Ammon's horn (tissue), 1 donor: ENCODE data around the gene LAMB3.

Experiments
- DNase-seq: peaks from one replicate; pipeline ENCODE4 v3.0.0-alpha.2; 2016; ENCODE audit warnings: low spot score

The LAMB3 gene

DNA sequence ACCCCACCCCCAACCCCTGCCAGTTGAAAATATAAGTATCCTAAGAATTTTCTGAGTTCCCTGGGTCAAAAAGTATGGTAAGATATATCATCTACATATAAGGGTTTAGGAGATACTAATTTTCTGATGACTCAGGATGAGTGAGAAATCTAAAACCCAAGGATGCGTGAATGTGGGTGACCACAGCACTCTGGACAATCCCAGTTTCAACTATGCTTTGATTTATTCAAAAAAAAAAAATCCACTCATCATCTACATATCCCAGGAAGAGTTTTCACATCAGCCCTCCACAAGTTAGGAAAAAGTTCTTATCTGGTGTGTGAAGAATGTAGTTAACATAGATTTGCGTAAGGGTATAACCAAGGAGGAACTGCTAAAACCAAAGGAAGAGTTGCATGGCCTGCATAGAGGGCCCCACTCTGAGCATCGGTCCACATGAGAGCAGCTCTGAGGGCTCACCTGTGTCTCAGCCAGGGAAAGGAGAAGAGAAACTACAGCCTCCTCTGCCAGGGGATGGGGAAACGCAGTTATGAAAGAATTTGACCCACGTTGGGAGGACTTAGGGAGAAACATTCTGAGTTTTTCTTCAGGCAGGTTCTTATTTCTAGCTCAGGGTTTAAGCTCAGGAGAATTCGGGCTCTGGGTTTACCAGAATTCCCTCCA lies 18.8 kb downstream of the LAMB3 start:
- no peak for DNase-seq

DNA sequence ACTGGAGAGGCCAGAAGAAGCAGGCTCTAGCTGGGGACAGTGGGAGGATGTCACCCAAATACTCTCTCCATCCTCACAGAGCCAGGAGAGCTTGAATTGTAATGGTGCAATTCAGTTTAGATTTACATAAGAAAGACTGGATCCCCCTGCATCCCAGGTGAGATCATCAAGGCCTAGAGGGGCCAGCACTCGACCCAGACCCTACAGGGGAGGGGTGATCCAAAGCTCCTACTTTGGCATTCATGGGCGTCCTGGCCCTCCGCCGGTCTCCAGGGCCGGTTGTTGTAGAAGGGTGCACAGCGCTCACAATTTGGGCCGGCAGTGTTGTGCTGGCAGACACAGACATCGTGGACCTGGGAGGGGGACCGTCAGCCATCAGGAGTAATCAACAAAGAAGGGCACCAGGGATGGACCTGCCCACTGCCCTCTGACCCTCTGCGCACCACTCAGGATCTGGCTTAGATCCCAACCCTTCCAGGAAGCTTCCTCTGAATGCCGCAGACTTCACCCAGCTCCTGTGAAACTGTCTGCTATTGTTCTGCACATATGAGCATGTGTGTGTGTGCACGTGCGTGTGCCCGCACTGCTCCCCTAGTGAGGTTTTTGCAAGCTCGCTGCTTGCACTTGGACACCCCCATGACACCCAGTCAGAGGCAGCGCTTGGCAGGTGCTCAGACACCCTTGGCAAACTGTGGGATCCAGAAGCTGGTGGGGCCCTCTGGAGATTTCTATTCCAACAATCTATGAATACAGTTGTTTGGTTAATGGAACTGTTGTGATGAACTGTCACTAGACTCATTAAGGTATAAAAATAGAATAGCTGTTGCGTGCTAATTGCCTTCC lies 21.6 kb downstream of the LAMB3 start:
- DNase-seq, result no peak

DNA sequence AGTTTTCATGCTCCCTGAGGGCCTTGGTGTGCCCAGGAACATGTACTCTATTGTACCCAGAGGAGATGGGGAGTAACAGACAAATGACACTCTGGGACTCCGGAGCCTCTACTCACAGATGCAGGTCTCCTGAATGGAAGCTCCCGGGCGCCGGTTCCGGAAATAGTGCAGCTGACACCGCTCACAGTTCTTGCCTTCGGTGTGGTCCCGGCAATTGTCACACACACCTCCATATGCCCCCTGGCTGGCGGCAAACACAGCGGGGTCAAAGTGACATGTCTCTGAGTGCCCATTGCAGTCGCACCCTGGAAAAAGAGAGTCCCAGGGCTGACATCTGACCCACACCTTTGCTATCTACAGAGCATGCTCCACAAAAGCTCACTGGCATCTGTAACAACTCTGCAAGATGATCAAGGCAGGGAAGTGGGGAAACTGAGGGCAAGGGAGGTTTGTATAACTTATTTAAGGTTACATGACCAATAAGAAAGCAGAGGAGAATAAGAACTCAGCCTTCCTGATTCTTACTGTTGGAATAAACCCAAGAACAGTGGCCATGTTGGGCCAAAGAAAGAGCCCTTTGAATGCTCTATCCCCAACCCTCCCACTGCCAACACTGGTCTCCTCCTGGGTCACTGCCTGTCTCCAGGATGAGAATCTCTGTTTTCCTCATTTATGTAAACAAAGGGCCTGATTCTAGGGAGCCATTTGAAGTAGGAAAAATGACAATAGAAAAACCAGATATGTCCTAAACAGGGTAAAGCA lies 22.4 kb downstream of the LAMB3 start:
- DNase-seq, result peak; percentile 67

DNA sequence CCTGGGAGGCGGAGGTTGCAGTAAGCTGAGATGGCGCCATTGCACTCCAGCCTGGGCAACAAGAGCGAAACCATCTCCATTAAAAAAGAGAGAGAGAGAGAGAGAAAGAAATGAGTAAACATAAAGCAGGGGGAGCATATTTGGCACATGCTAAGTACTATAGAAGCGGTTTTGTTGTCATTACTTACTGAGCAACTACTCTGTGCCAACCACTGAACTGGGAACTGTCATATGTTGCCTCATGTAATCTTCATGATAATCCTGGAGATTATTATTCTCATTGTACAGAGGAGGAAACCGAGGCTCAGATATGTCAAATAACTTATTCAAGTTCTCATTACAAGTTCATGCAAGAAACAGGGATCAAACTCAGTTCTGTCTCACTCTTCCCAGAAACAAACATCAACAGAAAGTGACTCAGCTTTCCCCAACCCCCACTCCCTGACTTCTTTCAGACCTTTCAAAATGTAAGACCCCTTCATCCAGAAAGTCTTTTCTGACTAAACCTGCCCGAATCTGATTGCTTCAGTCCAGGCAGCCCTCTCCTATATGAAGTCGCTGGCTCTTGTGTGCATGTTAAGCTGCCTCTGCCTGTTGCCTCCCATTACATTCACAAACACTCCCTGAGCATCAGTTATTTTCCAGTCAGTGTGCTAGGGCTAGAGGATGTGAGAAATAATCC lies 23.5 kb downstream of the LAMB3 start:
- DNase-seq, result no peak

DNA sequence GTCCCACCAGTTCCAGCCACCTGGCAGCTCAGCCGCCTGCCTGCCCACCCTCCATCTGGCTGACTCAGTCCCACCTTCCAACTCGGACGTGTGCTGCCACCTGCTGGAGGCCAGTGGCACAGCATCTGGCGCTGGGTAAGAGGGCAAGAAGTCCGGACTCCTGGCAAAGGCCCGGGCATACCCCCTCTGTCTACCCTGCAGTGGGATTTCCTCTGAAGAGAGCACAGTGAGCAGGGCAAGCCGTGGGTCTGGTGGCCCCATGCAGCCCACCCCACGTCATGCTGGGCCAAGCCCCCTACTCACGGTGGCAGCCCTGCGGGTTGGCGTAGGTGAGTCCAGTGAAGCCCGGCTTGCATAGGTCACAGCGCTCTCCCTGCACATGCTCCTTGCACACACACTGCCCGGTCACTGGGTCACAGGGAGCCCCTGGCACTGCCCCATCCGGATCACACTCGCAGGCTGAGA lies 24.5 kb downstream of the LAMB3 start:
- DNase-seq, result peak; percentile 89

DNA sequence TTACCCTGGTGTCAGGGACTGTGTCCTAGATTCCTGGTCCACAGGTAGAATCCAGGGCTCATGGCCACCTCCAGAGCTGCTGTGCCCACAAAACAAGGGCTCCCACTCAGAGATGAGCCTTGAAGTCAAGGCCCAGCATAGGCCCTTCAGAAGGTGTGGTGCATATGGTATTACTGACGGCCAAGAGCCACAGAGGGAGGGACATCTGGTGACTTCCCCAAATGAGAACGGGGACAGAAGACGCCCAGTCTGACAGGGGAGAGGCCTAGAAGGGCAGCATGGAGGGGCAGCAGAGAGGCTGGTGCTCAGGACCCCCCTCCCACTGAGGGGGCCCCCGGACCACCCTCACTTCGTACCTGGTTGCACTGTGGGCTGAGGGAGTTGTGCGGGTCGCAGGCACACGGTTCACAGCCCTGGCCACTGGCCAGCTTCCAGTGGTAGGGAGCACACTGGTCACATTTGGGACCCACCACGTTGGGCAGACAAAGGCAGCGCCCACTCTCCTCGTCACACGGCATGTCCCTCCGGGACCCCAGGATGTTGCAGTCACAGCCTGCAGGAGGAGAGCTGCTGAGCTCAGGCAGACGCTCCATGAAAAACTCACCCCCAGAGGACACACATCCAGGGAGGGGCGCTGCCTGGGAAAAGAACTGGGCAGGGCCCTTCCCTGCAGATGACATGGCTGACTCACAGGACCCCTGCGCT lies 25.0 kb downstream of the LAMB3 start:
- no peak for DNase-seq

DNA sequence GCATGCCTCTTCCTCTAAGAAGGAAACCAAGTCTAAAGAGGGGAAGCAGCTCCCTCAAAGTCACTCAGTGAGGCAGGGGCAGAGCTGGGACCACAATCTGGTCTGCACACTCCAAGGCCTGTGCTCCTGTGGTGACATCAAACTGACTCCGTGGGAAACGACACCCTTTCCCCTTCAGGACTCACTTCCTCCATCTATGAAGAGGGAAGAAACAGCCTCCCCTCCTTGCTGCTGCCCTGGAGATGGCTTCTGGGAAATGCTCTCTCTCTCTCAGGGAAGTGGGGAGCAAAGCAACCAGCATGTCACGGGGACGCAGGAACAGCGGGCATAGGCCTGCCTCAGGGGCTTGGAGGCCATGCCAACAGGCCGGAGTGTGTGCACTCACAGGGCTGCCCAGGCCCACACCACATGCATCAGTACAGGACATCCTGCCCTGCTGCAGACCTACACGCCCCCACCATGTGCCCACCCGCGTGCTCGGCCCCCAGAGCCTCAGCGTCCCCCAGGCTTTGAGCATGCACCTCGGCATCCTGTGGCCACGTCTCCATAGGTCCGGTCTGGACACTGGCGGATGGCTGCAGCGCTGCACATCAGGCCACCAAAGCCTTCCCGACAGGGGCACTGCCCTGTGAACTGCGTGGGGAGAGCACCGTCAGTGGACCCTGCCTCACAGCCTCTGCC lies 25.7 kb downstream of the LAMB3 start:
- DNase-seq, result no peak

DNA sequence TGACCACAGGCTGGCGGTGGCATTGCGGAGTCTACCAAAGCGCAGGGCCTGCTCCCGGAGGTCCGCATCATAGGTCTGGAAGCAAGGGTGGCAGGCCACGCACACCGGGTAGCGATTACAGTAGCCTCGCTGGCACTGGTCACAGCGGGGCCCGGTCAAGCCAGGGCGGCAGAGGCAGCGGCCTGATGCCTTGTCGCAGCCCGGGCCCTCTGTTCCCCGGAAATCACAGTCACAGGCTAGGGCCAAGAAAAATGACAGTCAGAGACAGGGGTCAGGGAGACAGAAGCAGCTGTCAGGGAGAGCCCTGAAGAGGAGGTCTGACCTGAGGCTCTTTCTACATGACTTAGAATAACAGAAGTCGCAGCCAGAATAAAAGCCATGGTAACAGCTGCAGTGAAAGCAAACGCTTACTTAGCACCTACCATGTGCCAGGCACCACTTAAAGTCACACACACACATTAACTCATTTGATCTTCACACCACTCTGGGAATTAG lies 26.4 kb downstream of the LAMB3 start:
- DNase-seq, result peak; percentile 49

DNA sequence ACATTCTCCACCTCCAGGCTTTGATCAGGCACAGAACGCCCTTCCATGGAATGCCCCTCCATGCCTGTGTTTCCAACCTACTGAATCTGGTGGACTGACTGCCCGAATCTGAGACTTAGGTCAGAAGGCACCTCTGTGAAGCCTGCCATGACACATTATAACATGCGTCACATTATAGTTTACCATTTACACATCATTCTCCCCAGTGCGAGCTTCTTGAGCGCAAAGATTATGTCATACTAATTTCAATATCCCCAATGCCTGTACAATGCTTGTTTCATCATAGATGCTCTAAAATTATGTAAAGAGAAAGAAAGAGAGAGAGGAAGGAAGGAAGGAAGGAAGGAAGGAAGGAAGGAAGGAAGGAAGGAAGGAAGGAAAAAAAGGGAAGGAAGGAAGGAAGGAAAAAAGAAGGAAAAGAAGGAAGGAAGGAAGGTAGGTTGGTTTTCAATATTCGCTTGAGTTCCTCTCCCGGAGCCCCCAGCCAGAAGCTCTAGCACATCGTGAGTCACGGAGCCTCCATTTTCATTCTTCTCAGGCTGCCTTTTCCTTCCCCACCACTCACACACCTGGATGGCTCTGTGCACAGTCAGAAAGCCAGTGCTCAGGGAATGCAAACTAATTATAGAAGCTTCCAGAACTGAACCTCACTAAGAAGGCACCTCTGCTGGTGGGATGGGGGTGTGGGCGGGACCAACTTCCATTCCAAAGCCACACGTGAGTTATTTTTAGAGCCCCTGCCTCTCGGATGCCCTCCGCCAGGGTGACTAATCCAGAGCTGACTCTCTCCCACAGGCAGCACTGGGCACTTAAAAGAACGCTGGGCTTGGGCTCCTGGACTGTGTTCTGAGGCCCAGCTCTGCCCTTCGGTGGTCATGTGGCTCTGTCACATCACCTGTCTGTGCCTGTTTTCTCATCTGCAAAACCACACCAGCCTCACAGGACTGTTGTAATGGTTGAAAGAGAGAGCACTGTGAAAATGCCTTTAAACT lies 27.4 kb downstream of the LAMB3 start:
- DNase-seq, result no peak

DNA sequence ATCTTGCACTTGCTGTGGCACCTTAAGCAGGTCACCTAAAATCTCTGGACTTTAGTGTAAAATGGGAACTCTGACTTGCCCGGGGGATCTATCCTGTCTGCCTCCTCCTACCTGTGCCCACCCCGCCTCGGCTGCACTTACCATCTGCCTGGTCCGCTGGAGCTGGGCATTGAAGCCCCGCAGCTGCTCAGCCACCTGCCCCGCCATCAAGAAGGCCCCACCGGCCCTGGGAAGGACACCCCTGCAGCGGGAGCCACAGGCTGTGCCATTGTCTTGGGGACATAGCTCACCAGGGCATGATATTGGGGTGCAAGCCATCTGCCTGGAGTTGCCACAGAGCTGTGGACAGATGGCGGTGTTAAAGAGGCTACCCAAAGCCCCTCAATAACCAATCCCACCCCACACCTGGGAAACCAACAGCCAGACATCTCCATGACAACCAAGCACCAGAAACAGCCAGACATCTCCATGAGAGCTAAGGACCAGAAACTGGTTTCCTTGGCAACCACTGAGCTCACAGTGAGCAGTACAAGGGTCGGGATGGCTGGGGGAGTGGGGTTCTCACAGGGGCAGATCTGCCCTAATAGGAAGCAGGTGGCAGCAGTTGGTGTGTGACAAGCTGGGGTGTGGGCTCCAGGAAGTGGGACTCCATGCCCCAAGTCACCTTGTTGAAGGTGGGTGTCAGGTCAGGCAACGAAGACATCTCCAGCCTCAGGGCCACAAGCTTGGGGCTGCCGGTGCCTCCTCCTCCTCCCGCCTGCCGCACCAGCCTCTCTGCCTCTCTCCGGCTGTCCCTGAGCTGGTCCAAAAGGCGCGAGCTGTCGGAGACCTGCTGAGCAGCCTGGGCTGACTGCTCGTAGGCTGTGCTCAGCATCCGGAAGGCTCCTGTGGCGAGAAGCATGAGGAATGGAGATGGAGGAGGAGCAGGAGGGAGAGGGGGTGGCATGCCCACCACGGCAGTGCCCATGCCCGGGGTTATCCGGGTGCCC lies 29.1 kb downstream of the LAMB3 start:
- no peak for DNase-seq

DNA sequence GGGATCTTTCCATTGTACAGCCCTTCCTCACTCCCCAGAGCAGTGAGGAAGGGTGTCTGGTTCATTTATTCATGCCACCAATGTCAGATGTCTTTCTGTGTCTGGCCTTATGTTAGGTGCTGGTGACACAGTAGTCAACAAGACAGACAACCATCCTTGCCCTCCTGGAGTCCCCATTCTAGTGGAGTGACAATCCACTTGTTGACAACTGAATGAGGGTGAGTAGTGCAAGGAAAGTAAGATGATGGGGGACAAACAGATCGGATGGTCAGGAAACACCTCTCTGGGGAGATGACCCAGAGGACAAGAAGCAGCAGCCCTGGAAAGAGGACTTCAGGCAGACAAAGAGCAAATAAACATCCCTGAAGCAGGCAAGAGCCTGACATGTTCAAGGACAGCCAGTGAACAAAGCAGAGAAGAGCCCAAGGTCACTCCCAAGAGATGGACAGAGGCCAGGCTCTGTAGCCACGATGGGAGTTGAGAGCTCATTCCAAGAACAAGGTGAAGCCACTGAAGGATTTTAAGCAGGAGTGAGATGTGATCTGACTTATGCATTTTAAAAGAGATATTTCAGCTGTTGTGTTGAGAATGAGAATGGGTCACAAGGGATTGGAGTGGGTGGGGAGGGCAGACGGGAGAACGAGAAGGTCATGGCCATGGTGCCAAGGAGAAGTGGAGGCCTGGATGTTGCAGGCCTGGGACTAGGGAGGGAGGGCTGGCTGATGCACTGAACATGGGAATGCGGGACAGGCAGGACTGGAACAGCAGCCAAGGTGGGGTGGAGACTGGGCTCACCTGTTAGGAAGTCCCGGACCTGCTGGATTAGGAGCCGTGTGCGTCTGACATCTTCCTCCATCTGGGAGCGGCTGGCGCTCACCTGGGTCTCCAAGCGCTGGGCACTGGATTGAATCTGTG lies 30.2 kb downstream of the LAMB3 start:
- no peak for DNase-seq

DNA sequence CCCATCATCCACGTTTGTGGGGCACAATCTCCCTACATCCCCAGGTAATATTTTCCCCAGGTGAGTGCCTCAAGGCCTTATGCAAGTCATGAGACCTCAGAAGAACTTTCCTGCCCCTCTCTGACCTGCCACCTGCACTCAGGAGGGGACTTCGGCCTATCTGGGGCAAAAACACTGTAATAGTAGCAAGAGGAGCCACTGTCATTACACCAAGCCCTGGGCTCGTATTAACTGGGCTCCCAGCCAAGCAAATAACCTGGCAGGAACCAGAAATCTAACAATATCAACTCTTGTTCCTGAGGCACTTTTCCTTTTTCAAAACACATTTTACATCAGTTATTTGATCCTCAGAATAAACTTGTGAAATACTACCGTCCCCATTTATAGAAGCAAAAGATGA lies 30.9 kb downstream of the LAMB3 start:
- no peak for DNase-seq

DNA sequence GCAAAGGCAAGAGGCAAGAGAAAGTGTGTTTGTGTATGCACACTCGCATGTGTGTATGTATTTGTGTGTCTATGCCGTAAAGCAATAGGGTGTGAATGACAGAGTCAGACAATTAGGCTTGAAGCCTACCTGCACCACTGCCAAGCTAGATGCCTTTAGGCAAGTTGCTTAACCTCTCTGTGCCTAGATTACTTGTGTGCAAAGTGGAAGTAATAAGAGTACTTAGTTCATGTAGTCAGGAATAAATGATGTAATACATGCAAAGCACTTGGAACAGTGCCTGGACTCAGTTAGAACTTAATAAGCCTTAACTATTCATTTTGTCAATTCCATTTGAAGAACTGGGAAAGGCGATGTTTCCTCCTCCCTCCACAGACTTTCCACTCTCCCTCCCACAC lies 31.7 kb downstream of the LAMB3 start:
- DNase-seq, result no peak

DNA sequence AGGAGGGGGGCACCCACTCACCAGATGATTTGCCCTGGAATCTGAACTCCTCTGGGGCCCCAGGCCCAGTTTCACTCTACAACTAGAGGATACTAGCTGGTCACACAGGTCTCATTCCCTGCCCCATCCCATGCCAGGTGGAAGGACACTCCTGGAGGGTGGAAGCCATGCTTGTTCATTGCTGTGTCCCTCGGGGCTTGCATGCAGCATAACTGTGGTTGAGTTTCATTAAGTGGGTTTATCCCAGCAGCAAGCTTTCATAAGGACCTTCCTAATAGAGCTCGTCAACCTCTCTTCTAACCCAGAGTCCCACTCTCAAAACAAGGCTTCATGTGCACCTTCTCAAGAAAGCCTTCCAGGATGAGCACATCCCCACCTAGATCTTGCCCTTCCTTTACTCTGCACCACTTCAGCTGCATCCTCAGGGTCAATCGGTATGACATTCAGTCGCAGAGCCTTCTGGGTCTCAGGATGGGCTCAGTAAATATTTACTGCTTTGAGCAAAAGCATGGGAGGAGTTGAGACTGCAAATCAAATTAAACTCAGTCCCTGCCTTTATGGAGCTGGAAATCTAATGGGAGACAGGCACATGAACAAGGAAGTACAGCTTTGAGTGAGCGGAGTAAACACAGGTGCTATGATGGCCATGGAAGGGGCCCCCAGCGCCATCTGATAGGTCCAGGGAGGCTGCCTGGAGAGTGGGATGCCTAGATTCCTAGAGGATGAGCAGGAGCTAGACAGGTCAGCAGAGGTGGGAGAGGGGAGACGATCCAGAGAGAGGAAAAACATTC lies 32.3 kb downstream of the LAMB3 start:
- no peak for DNase-seq

DNA sequence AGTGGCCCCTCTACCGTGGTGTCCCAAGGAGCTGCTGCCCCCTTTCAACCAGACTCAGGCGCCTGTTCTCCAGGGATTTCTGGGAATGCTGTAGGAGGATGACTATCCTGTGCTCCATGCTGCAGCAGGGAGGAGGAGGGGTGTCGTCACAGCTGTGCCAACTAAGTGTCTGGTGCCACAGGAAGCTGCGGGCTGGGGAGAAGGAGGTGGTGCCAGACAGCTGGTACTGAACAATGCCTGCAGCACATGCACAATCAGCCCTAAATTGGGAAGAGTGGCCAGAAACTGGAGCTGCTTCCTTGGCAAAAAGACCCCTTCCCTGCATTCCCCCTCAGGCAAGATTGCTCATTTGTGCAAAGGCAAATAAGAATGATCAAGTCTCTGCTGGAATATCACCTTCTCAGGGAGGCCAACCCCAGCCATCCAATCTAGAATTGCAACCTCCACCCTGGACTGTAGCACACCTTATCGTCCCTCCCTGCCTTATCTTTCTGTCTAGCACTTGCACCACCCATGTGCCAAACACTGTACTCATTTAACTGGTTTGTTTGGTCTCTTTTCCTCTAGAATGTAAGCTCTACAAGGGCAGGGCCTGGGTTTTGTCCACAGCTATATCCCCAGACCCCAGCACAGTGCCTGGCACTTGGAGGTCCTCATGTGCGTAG lies 33.3 kb downstream of the LAMB3 start:
- DNase-seq, result peak; percentile 92

DNA sequence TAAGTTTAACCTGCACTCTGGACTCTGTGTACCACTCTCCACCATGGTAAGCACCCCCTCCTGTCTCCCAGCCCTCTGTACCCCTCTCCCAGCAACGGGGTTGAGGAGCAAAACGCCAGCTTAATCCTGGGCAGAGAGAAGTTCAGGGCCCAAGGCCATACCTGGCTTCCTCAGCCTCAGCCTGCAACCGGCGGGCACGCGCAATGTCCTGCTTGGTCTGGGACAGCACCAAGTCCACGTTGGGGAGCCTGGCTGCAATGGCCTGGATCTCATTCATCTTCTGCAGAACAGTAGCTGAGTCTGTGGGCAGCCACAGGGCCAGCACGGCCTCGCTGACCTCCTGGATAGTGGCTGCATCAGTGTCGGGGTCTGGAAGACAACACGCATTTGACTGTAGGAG lies 33.9 kb downstream of the LAMB3 start:
- DNase-seq, result no peak
